HG03442 (cell line): Measurements from ENCODE around the gene FRMD5.

Source experiments
- ATAC-seq: cut with Tn5 transposase; IDR thresholded peaks from one replicate; pipeline ENCODE4 v1.9.1; 2021; ENCODE audit warnings: mild to moderate bottlenecking, moderate library complexity; ENCODE audit not compliant: unreplicated experiment

FRMD5 gene

DNA sequence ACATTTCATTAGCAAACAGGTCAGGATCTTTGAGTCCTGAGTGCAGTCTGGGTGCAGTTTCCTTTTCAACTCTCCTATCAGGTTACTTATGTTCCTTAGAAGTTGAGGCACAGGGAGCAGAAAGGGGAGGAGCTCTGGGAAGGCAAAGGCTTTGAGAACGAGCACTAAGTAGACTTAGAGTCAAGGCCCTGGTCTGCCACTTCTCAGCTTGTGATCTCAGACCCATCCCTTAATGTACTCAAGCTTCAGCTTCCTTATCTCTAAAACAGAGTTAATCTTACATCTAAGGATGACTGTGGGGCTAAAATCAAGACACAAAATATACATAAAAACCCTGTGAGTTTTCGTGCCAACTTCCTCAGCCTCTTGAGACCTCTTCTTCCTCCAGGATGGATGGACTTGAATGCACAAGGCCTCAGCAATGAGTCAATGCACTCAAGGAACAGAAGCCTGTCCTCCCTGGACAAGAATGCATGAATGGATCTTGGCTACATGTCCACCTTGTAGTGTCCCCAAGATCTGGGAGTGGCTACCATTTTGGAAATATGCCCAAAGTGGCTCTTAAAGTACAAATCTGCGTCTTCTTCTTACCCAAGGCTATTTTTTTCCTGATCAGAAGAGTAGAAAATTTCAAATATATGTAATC is 263.2 kb downstream of the FRMD5 start:
- ATAC-seq = no peak

DNA sequence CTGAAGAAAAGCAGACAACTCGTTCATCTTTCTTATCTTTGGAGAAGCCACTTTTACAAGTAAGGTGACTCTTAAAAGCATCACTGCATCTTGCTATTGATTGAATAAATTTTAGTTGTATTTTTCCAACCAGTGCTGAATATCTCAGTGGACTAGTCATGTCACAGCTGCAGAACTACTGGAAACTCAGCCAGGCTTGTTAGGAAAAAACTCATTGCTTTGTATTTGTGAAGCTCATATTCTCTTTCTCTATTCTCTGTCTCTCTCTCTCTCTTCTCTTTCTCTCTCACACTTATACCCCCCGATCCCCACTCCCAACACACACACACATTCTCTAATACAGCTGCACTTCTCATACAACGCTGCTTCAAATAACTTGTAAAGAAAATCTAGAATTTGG is 264.0 kb downstream of the FRMD5 start:
- ATAC-seq = no peak

DNA sequence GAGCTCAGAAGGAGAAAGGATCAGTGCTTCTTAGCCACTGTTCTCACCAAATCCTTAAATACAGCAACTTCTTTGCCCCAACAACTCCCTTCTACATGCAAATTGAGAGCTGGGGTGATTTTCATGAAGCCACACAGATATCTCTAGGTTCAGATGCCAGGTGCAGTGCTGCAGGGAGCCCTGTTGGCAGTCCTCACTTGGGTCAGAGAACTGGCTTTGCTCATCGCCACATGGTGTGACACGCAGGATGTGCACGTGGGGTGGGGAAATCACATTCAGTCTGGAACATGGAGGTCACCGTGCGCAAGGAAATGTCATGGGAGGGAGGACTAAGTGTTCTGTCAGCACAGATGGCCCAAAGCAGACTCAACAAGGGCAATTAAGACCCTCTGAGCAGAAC is 264.5 kb downstream of the FRMD5 start:
- no peak for ATAC-seq

DNA sequence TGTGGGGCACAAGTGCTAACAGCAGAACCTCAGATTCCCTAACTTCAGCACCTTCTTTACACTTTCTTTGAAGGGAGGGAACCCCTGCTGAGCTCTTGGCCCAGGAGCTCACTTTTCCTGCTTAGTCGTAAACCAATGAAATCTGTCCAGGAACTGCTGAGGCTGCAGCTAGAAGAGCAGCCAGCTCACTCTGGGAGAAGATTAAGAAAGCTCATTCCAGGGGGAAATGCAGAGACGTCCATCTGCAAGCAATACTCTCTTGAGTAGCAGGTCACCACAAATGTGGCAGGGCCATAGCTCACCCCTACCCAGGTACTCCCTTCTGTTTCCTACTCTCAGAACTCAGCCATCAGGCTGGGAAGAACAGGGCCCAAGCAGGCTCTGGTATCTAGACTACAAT is 265.0 kb downstream of the FRMD5 start:
- ATAC-seq = no peak

DNA sequence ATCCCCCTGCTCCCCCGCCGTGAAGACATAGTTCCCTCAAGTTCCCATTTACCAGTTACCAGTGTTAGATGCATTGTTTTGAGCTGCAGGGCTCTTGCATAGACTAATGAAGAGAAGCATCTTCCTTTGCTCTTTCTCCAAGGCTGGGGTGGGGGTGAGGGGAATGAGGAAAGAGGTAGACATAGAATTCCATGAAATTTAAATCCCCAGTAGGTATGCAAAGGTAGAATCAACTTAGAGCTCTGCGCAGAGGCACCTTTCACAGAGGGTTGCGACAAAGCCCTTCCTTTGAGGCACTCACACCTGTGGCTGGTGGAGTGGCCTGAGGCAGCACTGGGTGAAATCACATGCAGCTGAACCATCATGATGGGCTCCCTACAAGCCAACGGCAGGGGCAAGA is 266.9 kb downstream of the FRMD5 start:
- ATAC-seq = no peak

DNA sequence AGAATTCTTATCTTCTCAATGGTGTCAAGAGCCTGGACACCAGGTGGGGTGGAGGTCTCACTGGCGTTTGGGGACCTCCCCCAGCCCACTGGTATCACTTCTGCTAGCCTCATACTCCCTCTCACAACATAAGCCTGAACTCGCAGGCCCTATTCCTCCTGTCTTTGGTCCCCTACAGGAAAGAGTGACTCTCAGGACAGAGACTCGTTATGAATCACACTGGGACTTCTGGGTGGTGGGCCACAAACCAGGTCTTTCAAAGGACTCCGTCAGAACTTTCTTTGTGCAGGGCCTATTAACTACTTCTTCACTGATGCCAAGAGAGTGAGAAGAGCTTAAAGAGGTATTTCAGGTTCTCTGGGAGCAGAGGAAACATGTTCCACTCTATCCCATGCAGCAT is 267.9 kb downstream of the FRMD5 start:
- ATAC-seq = no peak

DNA sequence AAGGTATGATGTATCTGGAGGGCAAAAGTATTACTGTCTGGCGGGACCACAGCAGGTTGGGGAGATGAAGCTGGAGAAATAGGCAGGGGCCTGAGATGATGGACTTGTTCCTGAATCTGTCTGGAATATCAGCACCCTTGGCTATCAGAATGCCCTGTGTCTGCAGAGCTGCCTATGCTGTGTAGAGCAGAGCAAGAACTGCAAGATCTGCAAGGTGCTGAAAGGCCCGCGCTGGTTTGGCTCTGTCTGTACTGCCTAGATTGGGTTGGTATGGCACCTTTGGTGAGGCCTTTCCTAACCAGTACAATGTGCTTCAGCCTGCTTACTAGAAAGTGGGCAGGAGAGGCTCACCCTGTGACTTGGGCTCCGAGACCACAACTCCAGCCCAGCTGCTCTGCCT is 271.5 kb downstream of the FRMD5 start:
- ATAC-seq = no peak

DNA sequence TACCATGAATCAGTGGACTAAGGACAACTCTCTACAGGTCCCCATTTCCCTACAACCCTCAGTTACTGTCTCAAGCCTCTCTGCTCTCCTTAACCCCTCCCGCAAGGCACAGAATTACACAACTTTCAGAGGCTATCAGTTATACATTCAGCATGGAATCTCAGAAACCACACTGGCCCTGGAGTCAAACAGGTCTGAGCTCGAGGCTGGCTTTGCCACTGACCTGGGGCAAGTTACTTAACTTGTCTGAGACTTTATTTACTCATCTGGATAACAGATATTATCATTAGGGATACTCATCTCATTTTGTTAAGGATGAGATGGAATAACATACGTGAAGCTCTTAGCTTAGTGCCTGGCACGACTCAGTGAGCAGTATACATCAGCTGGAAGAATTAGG is 273.1 kb downstream of the FRMD5 start:
- ATAC-seq = no peak

DNA sequence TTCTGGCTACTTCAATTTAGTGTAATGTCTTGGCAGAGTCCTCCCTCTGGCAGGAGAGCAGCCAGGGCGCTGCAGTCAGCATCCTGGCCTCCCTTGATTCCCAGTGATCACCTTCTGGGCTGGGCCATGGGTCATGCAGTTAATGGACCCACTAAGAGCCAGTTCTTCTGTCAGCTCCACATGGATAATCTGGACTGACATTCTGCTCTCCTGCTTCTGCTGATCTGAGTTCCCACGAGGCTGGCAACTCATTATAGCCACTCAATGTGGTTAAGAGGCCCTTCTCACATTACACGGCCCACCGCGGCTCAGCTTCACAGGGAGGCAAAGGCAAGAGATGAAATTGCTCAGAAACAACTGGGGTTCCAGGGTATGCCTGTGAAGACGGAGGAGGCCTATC is 274.3 kb downstream of the FRMD5 start:
- ATAC-seq = no peak

DNA sequence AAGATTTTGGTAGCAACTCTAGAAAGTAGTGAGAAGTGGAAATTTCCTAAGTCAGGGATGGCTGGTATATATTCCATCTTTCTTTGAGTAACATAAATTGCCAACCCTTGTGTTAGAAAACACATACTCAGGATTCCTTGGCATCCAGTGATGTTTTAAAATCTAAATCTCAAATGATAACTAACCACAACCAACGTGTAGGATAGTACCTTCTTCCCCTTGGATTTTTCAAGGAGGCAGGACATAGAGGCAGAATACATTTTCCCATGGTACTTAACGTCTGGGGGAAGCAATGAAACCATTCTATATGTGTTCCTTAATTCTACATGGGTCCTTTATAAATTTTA is 274.8 kb downstream of the FRMD5 start:
- ATAC-seq = no peak

DNA sequence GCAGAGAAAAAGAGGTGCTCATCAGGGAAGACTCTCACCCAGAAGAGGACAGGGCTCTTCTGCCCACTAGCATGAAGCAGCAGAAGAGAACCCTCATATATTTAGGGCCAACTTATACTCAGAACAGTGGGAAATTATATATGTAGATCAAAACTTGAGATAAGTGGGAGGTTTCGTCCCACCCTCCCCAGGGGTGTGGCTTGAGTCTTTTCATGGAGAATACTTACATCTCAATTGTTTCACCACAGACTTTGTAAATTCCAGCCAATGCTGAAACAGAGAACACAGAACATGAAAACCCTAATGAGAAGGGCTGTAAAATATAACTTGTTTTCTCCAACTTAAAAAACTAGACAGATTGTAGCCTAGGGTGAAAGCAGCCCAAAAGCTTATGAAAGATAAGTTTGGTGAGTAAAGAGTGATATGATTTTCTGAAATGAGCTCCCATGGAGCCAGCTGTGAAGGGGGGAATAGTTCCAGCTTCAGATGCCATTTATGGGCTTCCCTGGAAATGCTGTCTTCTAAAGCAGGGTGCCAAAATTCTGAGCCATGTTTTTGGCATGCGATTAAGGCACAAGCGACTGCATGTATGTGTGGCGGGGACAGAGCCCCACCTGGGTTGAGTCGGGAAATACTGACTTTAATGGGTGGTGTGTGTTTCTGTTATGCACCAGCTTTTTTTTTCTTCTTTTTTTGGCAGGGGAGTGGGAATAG is 275.4 kb downstream of the FRMD5 start:
- ATAC-seq = no peak

DNA sequence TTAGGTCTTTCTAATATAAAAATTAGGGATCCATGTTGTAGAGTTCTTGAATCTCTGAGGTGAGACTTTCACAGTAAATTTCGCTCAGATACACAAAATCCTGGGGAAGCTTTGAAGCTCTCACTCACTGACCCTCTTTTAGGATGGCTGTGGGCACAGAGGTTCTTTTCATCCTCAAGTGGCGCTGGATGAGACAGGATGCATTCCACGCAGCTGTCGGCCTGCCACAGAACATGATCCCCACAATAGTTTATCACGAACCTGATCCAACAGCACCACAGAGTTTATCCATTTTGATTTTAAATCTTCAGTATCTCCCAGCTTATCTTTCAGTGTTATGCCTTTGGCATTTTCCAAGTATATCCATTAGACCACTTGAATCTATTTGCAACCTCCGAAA is 276.4 kb downstream of the FRMD5 start:
- no peak for ATAC-seq

DNA sequence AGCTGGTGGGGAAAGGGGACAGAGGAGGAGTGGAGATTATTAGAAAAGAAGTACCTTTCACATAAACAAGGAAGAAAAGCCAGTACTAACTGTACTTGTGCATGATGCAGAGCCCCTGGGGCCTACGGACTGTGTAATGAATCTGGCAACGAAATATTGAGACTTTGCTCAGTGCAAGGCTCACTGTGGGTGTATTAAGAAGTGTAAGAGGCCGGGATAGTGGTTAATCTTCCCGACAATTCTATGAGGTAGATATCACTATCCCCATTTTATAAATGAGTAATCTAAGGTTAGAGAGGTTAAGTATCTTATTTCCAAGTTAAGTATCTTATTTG is 278.8 kb downstream of the FRMD5 start:
- no peak for ATAC-seq

DNA sequence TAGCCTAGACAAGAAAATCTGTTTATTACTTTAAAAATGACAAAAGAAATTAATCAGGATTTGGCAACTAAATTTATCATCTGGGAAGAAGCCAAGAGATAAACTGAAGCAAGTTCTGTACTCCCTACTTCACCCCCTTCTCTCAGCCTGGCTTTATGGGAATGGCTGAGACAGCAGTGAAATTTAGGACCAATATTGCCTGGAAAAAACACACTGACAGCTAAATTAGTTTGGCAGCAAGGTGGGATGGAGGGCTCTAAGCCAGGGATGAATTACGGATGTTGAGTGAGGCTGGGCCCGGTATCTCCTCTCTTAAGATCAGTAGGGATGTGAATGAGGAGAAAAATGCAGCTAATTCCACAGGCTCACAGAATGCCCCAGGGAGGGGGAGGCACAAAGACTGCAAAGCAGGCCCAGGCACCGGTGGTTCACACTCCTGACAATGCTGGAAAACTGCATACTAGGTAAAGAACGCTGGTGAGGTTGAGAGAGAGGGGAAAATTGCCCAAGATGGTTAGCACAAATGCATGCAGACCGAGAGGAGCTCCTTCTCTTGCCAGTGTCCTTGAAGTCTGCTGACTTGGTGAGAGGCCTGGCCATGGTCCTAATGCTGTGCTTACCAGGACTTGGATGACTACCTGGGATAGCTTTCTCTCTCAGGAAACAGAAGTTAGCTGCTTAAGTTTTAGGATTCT is 279.3 kb downstream of the FRMD5 start:
- no peak for ATAC-seq

DNA sequence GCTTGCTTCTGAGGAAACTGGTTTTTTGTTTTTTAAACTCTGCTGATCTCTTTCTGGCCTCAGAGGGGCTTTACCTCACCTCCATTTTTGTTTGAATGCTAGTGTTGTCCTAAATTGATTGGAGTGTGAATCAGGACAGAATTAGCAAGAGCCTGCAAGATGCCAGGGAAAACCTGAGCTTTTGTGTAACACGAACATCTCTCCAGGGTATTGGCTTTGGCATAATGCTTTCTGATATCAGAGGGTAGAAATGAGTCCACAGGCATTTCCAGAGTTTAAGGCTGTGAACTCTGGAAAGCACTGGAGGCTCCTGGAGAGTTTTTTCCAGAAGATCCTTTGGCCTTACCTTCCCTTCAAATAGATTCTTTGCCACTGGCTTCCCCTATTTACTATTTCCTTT is 281.1 kb downstream of the FRMD5 start:
- ATAC-seq = no peak

DNA sequence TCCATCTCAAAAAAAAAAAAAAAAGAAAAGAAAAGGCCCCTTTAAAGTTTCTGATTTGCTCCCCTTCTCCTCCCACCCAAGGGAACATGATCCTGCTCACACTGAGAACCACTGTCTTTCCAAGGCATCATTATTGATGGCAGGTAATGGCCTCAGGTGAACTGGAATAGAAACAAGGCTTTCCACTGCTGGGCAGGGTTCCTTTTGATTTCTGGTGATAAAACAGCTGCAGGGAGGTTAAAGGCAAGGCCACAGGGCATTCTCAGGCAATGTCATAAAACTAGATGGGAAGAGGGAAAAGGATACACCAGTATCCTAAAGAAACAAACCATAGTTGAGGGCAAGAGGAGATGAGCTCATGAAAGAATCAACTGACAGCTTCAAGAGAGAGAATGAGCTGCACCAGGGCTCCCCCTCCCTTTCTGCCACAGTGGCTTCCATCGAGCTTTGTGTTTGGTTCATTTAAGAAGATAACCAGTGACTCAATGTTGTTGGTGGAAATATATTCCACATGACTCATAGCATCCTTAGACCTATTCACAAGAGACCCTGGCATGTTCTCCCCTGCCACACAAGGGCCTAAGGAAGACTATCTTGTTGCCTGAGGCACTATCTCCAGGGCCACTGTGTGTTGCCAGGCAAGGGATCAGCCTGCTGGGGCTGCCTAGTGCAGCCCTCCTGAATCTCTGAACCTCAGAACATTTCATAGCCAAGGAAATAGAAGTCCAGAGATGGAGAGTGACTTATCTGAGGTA is 281.9 kb downstream of the FRMD5 start:
- no peak for ATAC-seq

DNA sequence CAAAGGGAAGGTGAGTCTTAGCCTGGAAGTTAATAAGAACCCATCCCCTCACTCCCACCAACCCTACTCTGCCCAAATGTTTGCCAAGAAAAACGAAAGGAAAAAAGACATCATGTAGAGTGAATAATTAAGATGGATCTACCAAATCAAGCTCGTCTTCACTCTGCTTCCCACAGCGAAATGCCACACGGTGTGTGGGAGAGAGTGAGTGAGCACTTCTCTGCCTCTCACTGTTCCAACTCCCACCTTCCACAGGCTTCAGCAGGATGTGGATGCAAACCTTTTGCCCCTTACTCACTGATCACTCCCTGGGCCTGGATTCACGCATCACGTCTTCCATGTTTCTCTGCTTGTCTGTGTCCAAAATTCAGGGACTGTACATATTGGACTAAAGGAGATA is 282.9 kb downstream of the FRMD5 start:
- no peak for ATAC-seq

DNA sequence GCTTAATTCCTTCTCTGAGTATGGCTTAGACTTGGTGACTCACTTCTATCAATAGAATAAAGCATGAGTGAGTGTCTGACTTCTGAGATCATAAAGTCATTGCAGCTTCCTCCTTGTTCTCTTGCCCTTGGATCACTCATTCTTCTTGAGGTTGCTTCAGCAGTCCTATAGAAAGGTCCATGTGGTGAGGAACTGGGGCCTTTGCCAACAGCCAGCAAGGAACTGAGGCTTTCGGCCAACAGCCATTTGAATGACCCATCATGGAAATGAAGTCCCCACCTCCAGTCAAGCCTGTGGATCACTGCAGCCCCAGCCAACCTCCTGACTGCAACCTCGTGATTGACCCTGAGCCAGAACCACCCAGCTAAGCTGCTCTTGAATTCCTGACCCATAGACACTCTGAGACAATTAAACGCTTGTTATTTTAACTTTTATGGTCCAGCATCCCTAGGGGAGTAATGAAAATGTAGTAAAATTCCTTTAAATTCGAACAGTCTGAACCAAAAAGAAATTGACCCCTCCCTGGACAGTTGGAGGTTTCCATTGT is 283.8 kb downstream of the FRMD5 start:
- ATAC-seq = no peak

DNA sequence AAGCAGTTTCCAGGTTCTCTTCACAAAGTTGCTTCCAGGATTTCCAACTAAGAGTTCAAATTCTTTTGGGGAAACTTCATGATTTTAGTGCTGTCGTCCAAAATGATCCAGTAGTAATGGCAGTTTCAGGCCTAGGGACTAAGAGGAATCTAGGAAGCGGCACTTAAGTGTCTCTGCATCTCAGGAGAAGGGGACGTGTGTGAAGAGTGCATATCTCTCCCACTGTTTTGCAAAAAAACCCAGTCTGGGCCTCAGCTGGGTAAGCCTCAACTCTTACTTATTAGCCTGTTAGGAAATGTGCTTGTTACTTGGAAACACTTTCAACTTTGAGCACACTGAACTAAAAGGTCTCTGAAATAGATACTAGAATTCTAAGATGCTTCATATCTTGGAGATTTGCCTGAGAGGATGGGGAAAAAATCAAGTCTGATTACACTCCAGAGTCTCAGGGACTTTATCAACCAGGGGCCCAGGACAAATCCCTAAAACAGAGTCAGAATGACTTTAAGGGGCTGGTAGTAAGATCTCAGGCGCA is 286.5 kb downstream of the FRMD5 start:
- ATAC-seq = no peak

DNA sequence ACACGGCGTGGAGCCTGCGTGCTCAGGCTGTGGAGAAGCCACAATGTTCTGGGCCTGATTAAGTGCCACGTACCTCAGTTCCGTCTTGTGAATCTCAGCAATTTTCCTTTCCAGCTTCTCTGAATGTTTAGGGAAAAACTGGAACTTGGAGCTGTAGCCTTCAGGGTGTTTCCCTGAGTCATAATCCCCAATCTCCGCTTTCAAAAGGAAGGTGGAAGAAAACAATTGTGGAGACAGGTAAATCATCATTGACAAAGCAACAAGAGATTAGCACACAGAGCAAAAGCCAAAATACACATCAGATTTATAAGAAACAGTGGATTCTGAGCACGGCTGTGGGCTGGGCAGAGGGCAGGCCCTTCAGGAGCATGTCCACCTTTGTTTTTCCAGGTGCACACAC is 289.3 kb downstream of the FRMD5 start:
- ATAC-seq = no peak

DNA sequence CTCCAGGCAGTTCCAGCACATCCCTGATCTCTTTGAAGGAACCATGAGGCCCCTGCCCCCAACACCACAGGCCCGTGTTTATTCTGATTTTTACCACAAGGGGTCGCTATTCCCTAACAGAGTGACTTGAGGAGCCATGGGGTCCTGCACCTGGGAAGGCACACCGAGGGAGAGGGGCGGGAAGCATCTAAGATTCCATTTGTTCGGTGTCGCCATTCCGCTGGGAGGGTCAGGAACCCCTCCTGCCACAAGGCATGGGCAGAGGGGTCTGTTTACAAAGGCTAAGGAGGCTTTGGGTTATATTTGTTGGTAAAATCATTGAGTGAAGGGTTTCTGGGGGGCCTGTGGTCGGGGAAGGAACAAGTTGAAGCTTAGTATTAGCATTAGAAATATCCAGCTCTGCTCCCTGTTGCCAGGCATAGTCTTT is 291.2 kb downstream of the FRMD5 start:
- ATAC-seq = no peak
